HG03521 (cell line): ENCODE results near the gene TNFRSF8.

Experiments used
- ATAC-seq: cut with Tn5 transposase; IDR thresholded peaks from one replicate; pipeline ENCODE4 v1.9.1; 2021; ENCODE audit warnings: mild to moderate bottlenecking, moderate library complexity; ENCODE audit not compliant: unreplicated experiment

The TNFRSF8 gene

GRCh38 chr1:12059722-12060464 is 3.2 kb upstream of the TNFRSF8 start:
- no peak for ATAC-seq

GRCh38 chr1:12060500-12060899 is 2.6 kb upstream of the TNFRSF8 start:
- no peak for ATAC-seq

- no peak for ATAC-seq
Observed at GRCh38 chr1:12064073-12064969, 1.2 kb downstream of the TNFRSF8 start.

- no peak for ATAC-seq
Observed at GRCh38 chr1:12065872-12066271, 2.8 kb downstream of the TNFRSF8 start.

- no peak for ATAC-seq
Observed at GRCh38 chr1:12067900-12068821, 5.1 kb downstream of the TNFRSF8 start.

GRCh38 chr1:12069623-12070244 is 6.6 kb downstream of the TNFRSF8 start:
- no peak for ATAC-seq

GRCh38 chr1:12071892-12072291 is 8.8 kb downstream of the TNFRSF8 start:
- ATAC-seq = no peak

- no peak for ATAC-seq
Observed at GRCh38 chr1:12072741-12073140, 9.6 kb downstream of the TNFRSF8 start.

- no peak for ATAC-seq
Observed at GRCh38 chr1:12073796-12074195, 10.7 kb downstream of the TNFRSF8 start.

GRCh38 chr1:12075195-12076114 is 12.4 kb downstream of the TNFRSF8 start:
- ATAC-seq = no peak

- no peak for ATAC-seq
Observed at GRCh38 chr1:12076425-12077005, 13.4 kb downstream of the TNFRSF8 start.

GRCh38 chr1:12078575-12078937 is 15.5 kb downstream of the TNFRSF8 start:
- ATAC-seq = no peak

- ATAC-seq = no peak
Observed at GRCh38 chr1:12078938-12079861, 16.1 kb downstream of the TNFRSF8 start.

- no peak for ATAC-seq
Observed at GRCh38 chr1:12080156-12080555, 17.1 kb downstream of the TNFRSF8 start.

- ATAC-seq = no peak
Observed at GRCh38 chr1:12080773-12081556, 17.9 kb downstream of the TNFRSF8 start.

GRCh38 chr1:12081648-12082396 is 18.7 kb downstream of the TNFRSF8 start:
- no peak for ATAC-seq

GRCh38 chr1:12082988-12083387 is 19.9 kb downstream of the TNFRSF8 start:
- ATAC-seq = no peak
